Upper lobe of right lung (tissue), 1 donor: ENCODE data around the gene TBCK. TPM values are rescaled to one million over a fixed set of nuclear protein-coding genes. Genes with fewer than 3 reads are reported as not detected.

Source experiments
- ATAC-seq: fragments of 200-7000 bp; cut with Tn5 transposase; one replicate; pipeline ENCODE4 v1.9.1; 2020; ENCODE audit warnings: mild to moderate bottlenecking, moderate library complexity
- DNase-seq: peaks from one replicate; pipeline ENCODE4 v3.0.0-alpha.2; 2020
- H3K27ac ChIP-seq: fragments of 200-600 bp; one replicate; pipeline ENCODE4 v1.8.0; 2022
- H3K27me3 ChIP-seq: fragments of 200-600 bp; one replicate; pipeline ENCODE4 v1.8.0; 2022; ENCODE audit warnings: mild to moderate bottlenecking
- H3K36me3 ChIP-seq: fragments of 200-600 bp; one replicate; pipeline ENCODE4 v1.8.0; 2022
- H3K4me1 ChIP-seq: fragments of 200-600 bp; one replicate; pipeline ENCODE4 v1.8.0; 2022
- H3K4me3 ChIP-seq: fragments of 200-600 bp; one replicate; pipeline ENCODE4 v1.8.0; 2022; ENCODE audit warnings: mild to moderate bottlenecking
- H3K9me3 ChIP-seq: fragments of 200-600 bp; one replicate; pipeline ENCODE4 v1.8.0; 2022
- intact Hi-C: fragments of 100-400 bp; cut with DNase I; formaldehyde crosslinking; loops from one replicate; pipeline ENCODE4 v1.11.0; 2022
- total RNA-seq: library from RNA; stranded (reverse); fragmentation: NEBNext Ultra II Directional; extraction: Animal tissue kit (Norgen Biotek cat#: 25700); gene quantifications from one replicate; pipeline ENCODE4 v1.2.1, GENCODE V29; 2021
- TF ChIP-seq, protein P1 (sequence below): fragments of 200-600 bp; IDR thresholded peaks from one replicate; pipeline ENCODE4 v1.8.0; 2022; ENCODE audit warnings: antibody characterized with exemption
- donor health status: DM: no; HTN: yes; CAD: no; lungs with severe emphysema.

TBCK gene
- total RNA-seq, 1 donor from 2014 or later, result 51.7 TPM

DNA sequence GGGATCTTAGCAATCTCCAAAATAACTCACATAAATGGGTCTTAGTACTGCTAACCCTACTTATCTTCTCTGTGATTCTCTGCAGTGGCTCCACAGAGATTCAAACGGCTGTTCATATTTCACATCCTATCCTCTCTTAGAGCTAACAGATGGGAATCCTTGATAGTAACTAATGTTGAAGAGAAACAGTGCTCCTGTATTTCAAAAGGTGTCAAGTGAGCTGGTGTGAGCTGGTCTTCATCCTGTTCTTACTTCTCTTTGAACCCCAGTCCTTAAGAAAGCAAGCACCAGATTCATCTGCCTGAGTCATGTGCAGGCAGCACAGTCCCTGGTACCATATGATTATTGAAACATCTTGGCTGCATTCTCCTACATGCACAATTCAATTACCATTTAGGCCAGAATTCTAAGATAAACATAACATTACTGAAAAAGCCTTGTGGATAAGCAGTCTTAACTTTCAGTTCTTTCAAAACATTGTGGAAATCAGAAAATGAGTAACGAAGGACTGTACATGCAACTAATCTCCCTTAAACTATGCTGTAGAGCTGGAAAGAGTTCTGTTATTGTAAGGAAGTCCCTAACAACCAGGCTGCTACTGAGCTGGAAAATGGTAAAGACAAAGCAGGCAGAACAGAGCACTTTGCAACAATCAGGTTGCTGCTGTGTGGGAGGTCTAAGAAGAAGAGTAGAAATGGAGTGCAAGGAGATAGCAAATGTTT, 267.6 kb downstream of the TBCK start:
- no peaks in the 10 kb centered on the region for H3K9me3 ChIP-seq
- H3K27ac ChIP-seq, result no peak overlapping the region
- H3K27me3 ChIP-seq, result no peaks in the 10 kb centered on the region
- H3K36me3 ChIP-seq, result no peaks in the 10 kb centered on the region
- intact Hi-C loops, result no loop called here
- no peak for ATAC-seq
- TF ChIP-seq, protein P1, sequence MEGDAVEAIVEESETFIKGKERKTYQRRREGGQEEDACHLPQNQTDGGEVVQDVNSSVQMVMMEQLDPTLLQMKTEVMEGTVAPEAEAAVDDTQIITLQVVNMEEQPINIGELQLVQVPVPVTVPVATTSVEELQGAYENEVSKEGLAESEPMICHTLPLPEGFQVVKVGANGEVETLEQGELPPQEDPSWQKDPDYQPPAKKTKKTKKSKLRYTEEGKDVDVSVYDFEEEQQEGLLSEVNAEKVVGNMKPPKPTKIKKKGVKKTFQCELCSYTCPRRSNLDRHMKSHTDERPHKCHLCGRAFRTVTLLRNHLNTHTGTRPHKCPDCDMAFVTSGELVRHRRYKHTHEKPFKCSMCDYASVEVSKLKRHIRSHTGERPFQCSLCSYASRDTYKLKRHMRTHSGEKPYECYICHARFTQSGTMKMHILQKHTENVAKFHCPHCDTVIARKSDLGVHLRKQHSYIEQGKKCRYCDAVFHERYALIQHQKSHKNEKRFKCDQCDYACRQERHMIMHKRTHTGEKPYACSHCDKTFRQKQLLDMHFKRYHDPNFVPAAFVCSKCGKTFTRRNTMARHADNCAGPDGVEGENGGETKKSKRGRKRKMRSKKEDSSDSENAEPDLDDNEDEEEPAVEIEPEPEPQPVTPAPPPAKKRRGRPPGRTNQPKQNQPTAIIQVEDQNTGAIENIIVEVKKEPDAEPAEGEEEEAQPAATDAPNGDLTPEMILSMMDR, result no peak
- H3K4me3 ChIP-seq, result no peak overlapping the region
- no peak for DNase-seq
- no peaks in the 10 kb centered on the region for H3K4me1 ChIP-seq

DNA sequence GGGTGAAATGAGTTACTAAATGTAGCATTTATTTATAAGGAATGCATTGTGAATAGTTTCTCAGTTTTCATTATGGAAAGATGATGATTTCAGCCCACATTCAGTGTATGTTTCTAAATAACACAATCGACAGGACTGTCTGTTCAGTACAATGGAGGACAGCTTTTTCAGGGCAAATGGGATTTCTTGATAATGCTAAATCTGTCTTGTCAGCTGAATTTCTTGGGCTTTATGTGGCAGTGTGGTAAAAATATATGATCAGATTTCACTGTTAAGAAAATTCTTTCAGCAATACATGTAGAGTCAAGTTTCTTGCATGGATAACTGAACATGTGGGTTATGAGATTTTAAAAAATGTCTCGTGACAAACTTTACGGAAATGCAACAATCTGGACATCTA, 269.9 kb downstream of the TBCK start:
- Histone ChIP-seq H3K9me3 (no peaks in the 10 kb centered on the region), H3K36me3 (no peaks in the 10 kb centered on the region), H3K4me3 (no peak overlapping the region), H3K27ac (no peak overlapping the region), H3K27me3 (no peaks in the 10 kb centered on the region), H3K4me1 (no peaks in the 10 kb centered on the region)
- TF ChIP-seq, protein P1, result no peak
- intact Hi-C loops, result no loop called here
- DNase-seq (no peak), ATAC-seq (no peak)

DNA sequence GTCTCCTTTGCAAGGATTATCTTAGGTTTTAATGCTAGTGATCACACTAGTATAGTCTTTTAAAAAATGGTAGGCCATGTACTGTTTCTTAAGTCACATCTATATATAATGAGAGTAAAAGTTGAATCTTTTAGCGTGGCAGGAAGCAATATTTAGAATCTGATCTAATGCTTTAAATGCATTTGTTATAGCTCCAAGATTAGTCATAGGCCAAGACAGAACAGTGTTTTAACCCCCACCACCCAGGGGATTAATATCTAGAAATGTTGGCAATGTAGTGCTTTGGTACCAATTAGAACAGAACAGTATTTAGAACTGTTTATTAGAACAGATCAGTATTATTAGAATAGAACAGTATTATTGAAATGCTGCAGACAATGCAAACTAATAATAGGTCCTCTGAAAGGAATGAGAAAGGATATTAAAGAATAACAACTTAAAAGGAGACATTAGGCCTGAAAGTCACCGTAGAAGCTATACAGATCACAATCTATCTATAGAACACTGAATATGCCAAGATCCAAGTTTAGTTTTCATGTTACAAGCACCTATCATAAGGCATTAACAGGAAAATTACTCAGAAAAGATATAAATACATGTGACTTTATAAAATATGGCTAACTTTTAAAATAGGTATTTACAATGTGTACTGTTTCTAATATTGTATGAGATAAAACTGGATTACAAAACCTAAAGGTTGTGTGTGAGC, 274.6 kb downstream of the TBCK start:
- no peak for ATAC-seq
- no peak for DNase-seq
- Histone ChIP-seq H3K27me3 (no peaks in the 10 kb centered on the region), H3K4me1 (no peaks in the 10 kb centered on the region), H3K9me3 (no peaks in the 10 kb centered on the region), H3K4me3 (no peak overlapping the region), H3K27ac (no peak overlapping the region), H3K36me3 (no peaks in the 10 kb centered on the region)
- TF ChIP-seq, protein P1, result no peak
- intact Hi-C loops, result no loop called here

DNA sequence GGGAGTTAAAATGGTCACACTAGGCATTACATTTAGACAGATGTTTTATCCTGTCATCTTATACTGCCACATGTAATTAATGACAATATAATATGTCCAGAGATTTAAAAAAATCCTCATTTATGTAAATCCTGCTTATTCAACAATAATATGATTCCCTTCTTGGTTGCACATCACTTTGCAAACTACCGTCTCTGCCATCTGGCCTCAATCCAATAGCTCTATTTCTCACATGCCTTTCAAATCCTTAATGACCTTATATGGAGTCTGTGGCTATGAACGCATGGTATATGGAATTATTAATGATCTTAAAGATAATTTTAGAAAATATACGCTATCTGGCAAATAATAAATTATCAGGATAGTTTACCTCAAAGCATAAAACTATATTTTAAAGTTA, 276.2 kb downstream of the TBCK start:
- intact Hi-C loops, result no loop called here
- DNase-seq (no peak), ATAC-seq (no peak)
- no peak overlapping the region for H3K4me3 ChIP-seq
- H3K27ac ChIP-seq, result no peak overlapping the region
- TF ChIP-seq, protein P1, result no peak
- no peaks in the 10 kb centered on the region for H3K36me3 ChIP-seq
- H3K9me3 ChIP-seq, result no peaks in the 10 kb centered on the region
- no peaks in the 10 kb centered on the region for H3K27me3 ChIP-seq
- no peaks in the 10 kb centered on the region for H3K4me1 ChIP-seq

DNA sequence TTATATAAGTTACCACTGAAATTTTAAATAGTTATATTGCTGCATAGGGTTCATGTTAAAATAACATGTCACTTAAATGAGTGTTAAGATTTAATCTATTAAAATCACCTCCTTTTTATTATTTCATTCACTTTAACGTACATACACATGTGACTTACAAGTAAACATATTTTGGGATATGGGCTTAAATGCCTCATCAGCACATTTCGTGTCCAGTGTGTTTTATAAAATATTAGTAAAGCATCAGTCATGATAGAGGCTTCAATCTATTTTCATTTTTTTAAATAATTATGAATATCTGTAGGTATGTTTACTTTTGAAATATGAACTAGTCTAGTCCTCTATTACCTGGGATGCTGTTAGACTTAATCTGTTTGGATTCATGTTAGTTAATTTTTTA, 277.1 kb downstream of the TBCK start:
- no peak overlapping the region for H3K4me3 ChIP-seq
- TF ChIP-seq, protein P1, result no peak

More for the DNA sequence above, 277.1 kb downstream of the TBCK start:
- ATAC-seq, result no peak
- Histone ChIP-seq H3K27me3 (no peaks in the 10 kb centered on the region), H3K36me3 (no peaks in the 10 kb centered on the region), H3K4me1 (no peaks in the 10 kb centered on the region), H3K27ac (no peak overlapping the region), H3K9me3 (no peaks in the 10 kb centered on the region)
- intact Hi-C loops, result no loop called here
- no peak for DNase-seq
